Occipital lobe (tissue), 2 donors: ENCODE measurements around the gene GPC6. TPM values are rescaled to one million over a fixed set of nuclear protein-coding genes. Genes with fewer than 3 reads are reported as not detected.

ENCODE experiments used
- DNase-seq: peaks from one replicate; lab custom pipeline; 2025; lab: John Stamatoyannopoulos, UW
- total RNA-seq: library from RNA; depleted of rRNA; stranded (reverse); fragments of >200 nt; gene quantifications from one replicate; pipeline ENCODE4 v1.2.3, GENCODE V29; 2014

GPC6 gene
- total RNA-seq, 1 donor from 2014 or later: 9.8 TPM

DNA sequence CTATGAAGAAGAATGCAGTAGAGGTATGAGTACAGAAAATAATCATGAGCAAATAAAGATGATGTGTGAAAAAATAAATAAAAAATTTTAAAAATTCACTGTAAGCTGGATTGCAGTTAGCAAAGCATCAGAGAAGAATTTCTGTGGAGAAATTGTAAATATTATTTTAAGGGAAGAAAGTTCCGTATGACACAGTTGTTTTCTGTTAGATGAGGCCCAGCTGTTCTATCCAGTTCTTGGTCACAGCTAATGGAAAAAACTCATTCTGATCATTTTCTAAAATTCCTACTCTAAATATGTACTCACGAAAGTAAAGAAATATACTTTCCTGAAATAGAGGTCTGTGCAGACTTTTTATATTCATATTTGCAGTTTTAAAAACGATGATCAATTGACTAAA is 674.1 kb downstream of the GPC6 start:
- no peak for DNase-seq

- no peak for DNase-seq
Observed at GRCh38 chr13:93903909-93904308, 677.3 kb downstream of the GPC6 start.

GRCh38 chr13:93915269-93915809 is 688.7 kb downstream of the GPC6 start:
- no peak for DNase-seq

DNA sequence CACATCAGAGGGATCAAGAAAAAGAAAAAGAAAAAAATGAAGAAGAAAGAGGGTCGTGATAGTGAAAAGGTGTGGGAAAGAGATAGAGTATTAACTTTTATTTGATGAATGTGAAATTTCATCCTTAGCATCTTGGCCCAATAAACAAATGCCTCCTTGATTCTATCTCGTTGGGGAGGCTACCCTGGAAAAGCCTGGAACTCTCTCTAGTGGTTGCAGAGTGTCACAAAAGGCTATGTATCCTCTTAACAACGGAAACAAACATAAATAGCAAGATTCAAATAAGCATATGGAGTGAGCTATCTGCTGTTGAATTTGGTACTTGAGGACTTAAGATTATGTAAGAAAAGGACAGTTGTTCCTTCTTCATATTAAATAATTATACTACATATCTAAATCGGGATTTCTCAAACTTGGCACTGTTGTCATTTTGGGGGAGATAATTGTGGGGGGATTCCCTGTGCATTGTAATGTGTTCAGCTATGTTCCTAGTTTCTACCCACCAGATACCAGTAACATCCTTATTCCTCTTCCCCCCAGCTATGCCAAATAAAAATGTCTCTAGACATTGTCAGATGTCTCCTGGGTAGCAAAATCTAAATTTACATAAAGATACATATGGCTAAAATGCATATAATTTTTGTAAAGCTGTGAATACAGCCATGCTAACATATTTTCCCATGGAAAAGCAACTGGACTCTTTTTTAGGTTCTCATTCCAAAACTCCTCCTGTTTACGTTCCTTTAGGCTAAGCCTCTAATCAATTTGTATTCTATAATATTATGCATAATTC is 695.7 kb downstream of the GPC6 start:
- DNase-seq: no peak

DNA sequence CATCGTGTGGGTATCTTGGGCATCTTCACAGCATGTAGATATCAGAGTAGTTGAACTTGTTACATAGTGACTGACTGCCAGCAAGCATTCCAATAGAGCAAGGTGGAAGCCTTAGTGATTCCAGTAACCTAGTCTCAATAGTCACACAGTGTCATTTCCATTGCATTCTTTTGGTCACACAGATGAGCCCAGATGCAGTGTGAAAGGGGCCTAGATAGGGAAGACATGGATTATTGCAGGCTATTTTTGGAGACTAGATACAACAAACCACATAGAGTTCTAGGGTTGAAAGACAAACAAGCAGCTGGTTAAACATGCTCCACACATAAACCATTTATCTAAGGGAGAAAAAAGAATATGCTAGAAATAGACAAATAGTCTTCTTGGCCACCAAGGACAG is 699.4 kb downstream of the GPC6 start:
- no peak for DNase-seq

DNA sequence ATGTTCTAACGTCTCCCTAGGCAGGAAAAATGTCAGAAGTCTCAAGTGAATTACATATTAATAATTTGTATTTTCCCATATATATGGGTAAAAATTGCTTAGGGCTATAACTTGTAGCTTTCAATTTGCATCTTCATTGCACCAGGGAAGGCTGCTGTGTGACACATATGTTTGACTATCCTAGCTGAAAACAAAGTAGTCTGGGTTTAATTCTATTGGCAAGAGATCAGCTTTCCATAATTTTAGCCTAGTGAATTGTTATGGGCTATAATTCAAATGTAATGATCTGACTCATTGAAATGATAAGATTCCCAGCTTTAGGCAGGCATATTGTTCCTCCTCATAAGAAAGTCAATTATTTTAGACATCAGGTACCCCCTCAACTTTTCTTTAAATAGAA is 699.8 kb downstream of the GPC6 start:
- no peak for DNase-seq

DNA sequence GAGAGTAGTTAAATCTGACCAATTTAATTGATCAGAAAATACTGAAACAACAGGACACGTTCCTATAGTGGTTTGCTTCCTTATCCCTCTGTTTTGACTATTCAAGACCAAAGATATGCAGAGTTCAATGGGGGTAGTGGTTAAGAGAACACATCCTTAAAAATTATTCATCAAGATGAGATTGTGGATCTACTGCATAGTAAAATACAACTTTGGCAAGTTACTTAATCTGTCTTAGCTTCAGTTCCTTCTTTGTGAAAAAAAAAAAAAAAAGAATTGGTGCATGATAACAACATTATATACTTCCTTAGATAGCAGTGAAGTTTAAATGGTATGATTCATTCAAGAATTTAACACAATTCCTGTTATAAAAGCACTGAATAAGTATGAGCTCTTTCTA is 700.8 kb downstream of the GPC6 start:
- DNase-seq: no peak

GRCh38 chr13:93932901-93933300 is 706.3 kb downstream of the GPC6 start:
- DNase-seq: no peak

- DNase-seq: no peak
Observed at GRCh38 chr13:93936901-93937300, 710.3 kb downstream of the GPC6 start.

DNA sequence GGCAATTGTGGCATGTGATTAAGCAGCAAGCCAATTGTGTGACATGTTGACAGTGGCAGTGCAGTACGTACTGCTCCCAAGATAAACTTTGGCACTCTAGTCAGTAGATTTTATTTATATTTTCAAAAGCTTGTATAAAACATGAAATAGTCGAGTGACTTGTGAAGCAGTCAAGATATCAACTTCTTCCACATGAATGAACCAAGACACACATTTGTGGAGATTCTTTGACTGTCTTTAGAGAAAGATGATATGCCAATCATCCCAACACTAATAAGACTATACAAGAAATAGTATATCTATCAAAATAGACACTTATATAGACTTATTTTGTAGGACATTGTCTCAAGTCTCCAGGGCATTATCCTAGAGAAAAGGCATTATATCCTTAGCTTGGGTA is 714.8 kb downstream of the GPC6 start:
- no peak for DNase-seq

- no peak for DNase-seq
Observed at GRCh38 chr13:93942016-93942415, 715.4 kb downstream of the GPC6 start.

DNA sequence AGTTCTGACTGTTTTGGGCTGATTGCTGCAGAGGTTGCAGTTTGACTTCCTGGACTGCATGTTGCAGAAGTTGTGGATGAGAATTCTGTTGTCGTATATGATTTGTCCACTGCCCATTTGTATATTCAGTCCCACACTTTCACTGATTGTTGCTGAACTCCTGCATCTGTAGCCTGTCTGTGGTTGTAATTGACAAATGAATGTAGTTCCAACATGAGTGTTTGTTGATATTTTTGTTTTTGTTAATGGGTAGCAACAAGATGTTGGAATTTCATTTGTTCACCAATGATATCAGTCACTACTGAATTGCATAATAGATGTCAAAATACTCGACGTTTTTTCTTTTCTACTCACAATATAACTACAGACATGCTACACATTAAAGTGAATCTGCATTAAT is 719.0 kb downstream of the GPC6 start:
- no peak for DNase-seq

DNA sequence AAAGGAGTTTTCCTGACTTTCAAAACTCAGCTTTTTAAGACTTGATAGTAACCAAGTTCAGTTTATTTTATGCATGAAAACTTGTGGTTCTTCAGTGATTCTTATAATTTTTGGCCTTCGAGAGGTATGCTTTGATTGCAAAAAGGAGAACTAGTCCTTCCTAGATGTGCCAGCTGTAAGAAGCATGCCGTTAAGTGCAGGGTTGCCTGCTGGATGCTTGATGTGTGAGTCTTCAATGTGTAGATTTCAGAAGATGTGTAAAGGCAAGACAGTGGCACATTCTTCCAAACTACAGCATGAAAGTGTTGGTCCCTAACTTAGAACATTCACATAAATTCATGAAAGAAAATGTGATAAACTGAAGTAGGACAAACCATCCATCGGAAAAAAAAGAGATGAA is 720.4 kb downstream of the GPC6 start:
- no peak for DNase-seq

- no peak for DNase-seq
Observed at GRCh38 chr13:93947651-93948050, 721.0 kb downstream of the GPC6 start.

GRCh38 chr13:93948162-93948922 is 721.7 kb downstream of the GPC6 start:
- no peak for DNase-seq

DNA sequence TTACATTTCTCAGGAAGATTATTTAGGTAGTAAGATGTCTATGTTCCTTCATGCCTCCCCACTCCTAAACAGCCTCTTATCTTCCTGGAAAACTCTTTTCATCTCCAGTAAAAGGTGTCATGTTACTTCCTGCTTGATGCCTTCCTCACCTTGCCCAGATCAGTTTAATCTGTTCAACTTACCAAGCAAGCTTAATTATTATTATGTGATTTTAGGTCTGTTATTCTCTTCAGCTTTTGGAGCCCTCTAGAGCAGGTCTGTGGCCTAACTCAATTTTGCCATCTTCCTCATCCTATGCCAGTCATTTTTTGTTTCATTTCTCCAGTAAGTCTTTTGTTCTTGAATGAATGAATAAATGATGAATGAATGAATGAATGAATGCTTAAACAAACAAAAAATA is 724.5 kb downstream of the GPC6 start:
- DNase-seq: no peak

GRCh38 chr13:93951951-93952350 is 725.3 kb downstream of the GPC6 start:
- no peak for DNase-seq

- no peak for DNase-seq
Observed at GRCh38 chr13:93953841-93954240, 727.2 kb downstream of the GPC6 start.

GRCh38 chr13:93955904-93956303 is 729.3 kb downstream of the GPC6 start:
- DNase-seq: no peak

DNA sequence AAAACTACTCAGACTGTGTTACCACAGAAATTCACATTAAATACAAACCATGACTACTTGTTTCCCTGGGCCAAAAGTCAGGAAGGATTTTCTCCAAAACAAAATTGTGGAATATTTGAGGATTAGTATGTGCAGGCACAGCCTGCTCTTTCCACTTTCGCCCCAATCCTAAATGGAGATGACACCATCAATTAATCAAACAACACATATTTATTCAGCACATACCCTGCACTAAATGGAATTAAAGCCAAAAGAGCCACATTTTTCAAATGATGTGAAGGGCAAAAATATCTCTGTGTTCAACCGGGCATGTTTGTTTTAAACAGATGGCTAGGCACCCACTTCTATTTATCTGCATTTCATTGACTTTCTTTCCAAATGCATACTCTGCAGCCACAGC is 729.8 kb downstream of the GPC6 start:
- no peak for DNase-seq

DNA sequence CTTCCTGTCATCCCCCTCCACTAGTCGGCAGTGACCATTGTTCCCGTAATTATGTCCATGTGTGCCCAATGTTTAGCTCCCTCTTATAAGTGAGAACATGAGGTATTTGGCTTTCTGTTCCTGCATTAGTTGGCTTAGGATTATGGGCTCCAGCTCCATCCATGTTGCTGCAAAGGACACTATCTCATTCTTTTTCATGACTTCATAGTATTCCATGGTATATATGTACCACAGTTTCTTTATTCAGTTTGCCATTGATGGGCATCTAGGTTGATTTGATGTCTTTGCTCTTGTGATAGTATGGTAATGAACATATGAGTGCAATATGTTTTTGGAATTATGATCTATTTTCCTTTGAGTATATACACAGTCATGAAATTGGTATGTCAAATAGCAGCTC is 730.8 kb downstream of the GPC6 start:
- no peak for DNase-seq

DNA sequence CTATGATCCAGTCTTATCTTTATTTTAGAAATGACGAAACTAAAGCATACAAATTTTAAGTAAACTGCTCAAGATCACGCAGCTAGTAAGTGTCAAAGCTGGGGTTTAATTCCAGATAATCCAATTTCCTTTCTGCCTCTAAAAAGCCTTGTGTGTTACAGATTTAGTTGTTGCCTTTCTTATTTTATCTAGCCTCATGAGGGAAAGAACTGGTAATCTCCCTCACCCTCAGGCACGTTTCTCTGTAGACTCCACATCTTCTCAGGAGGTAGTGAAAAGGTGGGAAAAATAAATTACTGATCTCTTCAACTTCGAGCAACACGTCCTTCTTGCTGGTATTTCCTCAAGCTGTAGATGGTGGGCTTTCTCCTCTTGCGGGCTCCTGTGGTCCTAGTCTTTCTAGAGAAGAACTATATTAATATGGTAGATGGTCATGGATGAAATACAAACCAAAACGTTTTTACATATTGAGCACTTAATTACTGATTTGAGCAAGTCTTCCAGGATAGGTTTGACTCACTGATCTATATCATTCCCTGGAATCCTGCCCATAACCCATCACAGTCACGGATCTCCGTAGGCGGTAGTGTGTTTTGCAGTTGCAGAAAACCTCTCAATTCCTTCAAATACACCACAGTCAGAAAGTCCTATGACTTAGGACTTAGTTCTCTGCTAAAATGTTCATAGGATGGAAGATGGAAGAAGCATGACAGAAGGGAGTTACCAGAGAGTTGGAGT is 733.4 kb downstream of the GPC6 start:
- no peak for DNase-seq
